Left lung (tissue), 10 donors: Measurements from ENCODE around the gene ERV3-1. TPM values are rescaled to one million over a fixed set of nuclear protein-coding genes. Genes with fewer than 3 reads are reported as not detected.
A peak's percentile ranks its signal among the peaks of the same experiment; 100 is the strongest.
"Not testable (repeated sequence)": the region's sequence is repeated elsewhere in the genome, so short reads cannot be mapped to it uniquely, and the experiment has no call there.

Experiments used
- ATAC-seq: fragments of 200-7000 bp; cut with Tn5 transposase; one replicate; pipeline ENCODE4 v1.9.1; 2020; ENCODE audit warnings: moderate library complexity
- DNase-seq, 4 donors: peaks; one replicate each; pipeline ENCODE4 v3.0.0-alpha.2; 2013 to 2020
- H3K27ac ChIP-seq, 2 donors: fragments of 200-600 bp; sonication (generic) in 1 of 2; one replicate each; pipeline versions ENCODE4 v1.5.0 to v1.8.0; 2020 to 2021
- H3K27me3 ChIP-seq, 2 donors: fragments of 200-600 bp; sonication (generic) in 1 of 2; one replicate each; pipeline versions ENCODE4 v1.5.0 to v1.8.0; 2020 to 2021
- H3K36me3 ChIP-seq, 2 donors: fragments of 200-600 bp; sonication (generic) in 1 of 2; one replicate each; pipeline versions ENCODE4 v1.5.0 to v1.8.0; 2020 to 2021
- H3K4me1 ChIP-seq, 2 donors: fragments of 200-600 bp; one replicate each; pipeline ENCODE4 v1.8.0; 2021
- H3K4me3 ChIP-seq, 2 donors: fragments of 200-600 bp; sonication (generic) in 1 of 2; one replicate each; pipeline versions ENCODE4 v1.5.0 to v1.8.0; 2020 to 2021; ENCODE audit warnings: mild to moderate bottlenecking in 1 of 2
- H3K9me3 ChIP-seq, 2 donors: fragments of 200-600 bp; sonication (generic) in 1 of 2; one replicate each; pipeline versions ENCODE4 v1.5.0 to v1.8.0; 2020 to 2021
- intact Hi-C, 2 donors: fragments of 100-400 bp; cut with DNase I; formaldehyde crosslinking; loops; one replicate each; pipeline versions ENCODE4 v1.11.2 to v1.14.2; 2022
- polyA plus RNA-seq, 6 donors: library from polyadenylated mRNA; unstranded; fragments of 120-200 nt; gene quantifications; one replicate each; pipeline ENCODE4 v1.2.1, GENCODE V29; 2013; ENCODE audit not compliant: insufficient read length in 6 of 6
- total RNA-seq, 2 donors: library from RNA; stranded (reverse); fragmentation: NEBNext Ultra II Directional; extraction: Animal tissue kit (Norgen Biotek cat#: 25700); gene quantifications; one replicate each; pipeline ENCODE4 v1.2.1, GENCODE V29; 2021
- TF ChIP-seq, protein P1 (sequence below), 2 donors: fragments of 200-600 bp; sonication (generic) in 1 of 2; IDR thresholded peaks; one replicate each; pipeline versions ENCODE4 v1.5.0 to v1.8.0; 2021; ENCODE audit warnings: antibody characterized with exemption in 2 of 2
- donor health status: DM: no; HTN: yes; CAD: no.
- donor health status: DM: no; HTN: no; CAD: no.

ERV3-1 gene
- total and polyA plus RNA-seq, 8 donors, result 17.0 to 75.7 (median 60.6) TPM

- Histone ChIP-seq H3K9me3 (no peaks in the 10 kb centered on the region), H3K27ac (no peak overlapping the region), H3K27me3 (peaks cover 10 to 34% of the 10 kb centered on the region in 2 donors), H3K4me3 (no peak overlapping the region), H3K36me3 (no peaks in the 10 kb centered on the region), H3K4me1 (peaks cover 4 to 9% of the 10 kb centered on the region in 2 donors)
- TF ChIP-seq, protein P1, sequence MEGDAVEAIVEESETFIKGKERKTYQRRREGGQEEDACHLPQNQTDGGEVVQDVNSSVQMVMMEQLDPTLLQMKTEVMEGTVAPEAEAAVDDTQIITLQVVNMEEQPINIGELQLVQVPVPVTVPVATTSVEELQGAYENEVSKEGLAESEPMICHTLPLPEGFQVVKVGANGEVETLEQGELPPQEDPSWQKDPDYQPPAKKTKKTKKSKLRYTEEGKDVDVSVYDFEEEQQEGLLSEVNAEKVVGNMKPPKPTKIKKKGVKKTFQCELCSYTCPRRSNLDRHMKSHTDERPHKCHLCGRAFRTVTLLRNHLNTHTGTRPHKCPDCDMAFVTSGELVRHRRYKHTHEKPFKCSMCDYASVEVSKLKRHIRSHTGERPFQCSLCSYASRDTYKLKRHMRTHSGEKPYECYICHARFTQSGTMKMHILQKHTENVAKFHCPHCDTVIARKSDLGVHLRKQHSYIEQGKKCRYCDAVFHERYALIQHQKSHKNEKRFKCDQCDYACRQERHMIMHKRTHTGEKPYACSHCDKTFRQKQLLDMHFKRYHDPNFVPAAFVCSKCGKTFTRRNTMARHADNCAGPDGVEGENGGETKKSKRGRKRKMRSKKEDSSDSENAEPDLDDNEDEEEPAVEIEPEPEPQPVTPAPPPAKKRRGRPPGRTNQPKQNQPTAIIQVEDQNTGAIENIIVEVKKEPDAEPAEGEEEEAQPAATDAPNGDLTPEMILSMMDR (IDR thresholded peaks at IDR 0.05), result peak; percentile 81
- ATAC-seq, result peak; percentile 91
- intact Hi-C loops, result loop anchor here in 1 of 2 donors (5.0 kb wide), 1 partner anchor 356 kb away; no protein-coding TSS in a partner anchor
- DNase-seq, result peak in 2 of 4 donors; percentile 35 to 54
These were observed 55.1 kb downstream of the ERV3-1 start for GRCh38 chr7:64951250-64951848.

DNA sequence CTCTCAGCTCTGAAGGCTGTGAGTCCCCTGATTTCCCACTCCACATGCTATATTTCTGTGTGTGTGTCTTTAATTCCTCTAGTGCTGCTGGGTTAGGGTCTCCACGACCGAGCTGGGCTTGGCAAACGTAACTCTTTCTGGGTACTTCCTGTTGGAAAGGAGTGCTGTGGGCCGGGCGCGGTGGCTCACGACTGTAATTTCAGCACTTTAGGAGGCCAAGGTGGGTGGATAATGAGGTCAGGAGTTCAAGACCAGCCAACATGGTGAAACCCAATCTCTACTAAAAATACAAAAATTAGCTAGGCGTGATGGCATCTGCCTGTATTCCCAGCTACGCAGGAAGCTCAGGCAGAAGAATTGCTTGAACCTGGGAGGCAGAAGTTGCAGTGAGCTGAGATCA is 55.8 kb downstream of the ERV3-1 start:
- intact Hi-C loops, result loop anchor here in 1 of 2 donors (5.0 kb wide), 1 partner anchor 357 kb away; no protein-coding TSS in a partner anchor
- H3K27me3 ChIP-seq, result peaks cover 10 to 41% of the 10 kb centered on the region in 2 donors
- not testable (repeated sequence) for H3K27ac ChIP-seq, H3K9me3 ChIP-seq, H3K4me3 ChIP-seq, H3K4me1 ChIP-seq, H3K36me3 ChIP-seq, DNase-seq
- peak; percentile 58 for ATAC-seq

GRCh38 chr7:64948774-64949173 is 57.7 kb downstream of the ERV3-1 start:
- H3K27ac ChIP-seq, ATAC-seq, H3K4me3 ChIP-seq, DNase-seq, H3K36me3 ChIP-seq, H3K9me3 ChIP-seq, intact Hi-C loops, H3K4me1 ChIP-seq: not testable (repeated sequence)
- peaks cover 10 to 55% of the 10 kb centered on the region in 2 donors for H3K27me3 ChIP-seq

DNA sequence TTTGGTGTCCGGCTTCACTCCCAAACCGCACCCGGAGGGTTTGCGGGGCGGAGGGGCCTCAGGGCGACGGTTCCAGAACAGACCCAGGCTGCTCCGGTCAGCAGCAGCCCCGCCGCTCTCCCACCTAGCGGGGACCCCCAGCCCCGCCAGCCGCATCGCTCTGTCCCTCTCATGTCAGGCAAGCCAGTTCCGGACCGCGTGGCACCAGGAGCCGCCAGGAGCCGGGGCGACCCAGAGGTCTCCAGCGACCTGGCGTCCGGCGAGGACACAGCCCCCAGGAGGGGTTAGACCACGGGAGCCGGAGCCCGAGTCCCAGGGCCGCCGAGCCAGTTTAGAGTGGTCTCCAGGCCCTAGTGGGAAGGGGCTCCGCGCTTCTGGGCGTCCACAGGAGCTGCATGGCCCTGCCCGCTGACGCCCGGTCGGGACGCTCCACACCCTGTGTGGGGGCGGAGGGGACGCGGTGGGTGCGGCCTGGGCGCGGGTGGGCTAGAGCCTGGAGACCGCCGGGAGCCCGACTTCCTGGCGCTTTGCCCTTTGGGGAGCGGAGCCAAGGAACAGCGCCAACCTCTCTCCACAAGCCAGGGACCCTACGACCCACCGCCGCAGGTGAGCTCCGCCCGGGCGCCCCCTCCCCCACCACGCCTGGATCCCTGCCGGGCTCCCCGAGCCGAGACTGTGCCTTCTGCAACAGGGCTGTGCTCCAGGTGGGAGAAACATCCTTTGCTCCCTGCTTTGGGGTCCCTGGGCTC is 59.1 kb downstream of the ERV3-1 start:
- Histone ChIP-seq H3K9me3 (no peaks in the 10 kb centered on the region), H3K4me3 (peak overlapping the region; percentile 21 to 25), H3K4me1 (peaks cover 4 to 9% of the 10 kb centered on the region in 2 donors), H3K27ac (no peak overlapping the region), H3K36me3 (no peaks in the 10 kb centered on the region), H3K27me3 (peaks cover 10 to 65% of the 10 kb centered on the region in 2 donors)
- DNase-seq (peak in 2 of 4 donors; percentile 15 to 79), ATAC-seq (peak; percentile 63)
- intact Hi-C loops, result no loop called here
- TF ChIP-seq, protein P1 (IDR thresholded peaks at IDR 0.05), result no peak

DNA sequence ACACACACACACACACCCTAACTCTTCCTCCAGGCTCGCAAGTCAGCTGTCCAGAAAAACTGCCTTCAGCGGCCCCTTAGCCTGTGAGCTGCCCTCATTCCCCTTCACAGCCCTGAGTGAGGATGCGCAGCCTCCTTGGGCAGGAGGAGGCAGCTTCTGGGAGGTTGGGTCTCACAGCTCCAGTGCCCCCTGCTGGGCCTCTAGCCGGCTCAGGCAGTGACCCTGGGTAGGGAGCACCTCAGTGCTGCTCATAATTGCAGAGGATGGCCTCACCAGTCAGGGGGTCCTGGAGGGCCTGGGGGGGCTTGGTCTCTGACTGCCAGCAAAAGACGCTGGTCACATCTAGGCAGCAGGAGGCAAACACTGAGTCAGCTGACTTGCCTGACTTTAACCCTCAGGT is 59.7 kb downstream of the ERV3-1 start:
- ATAC-seq (peak; percentile 42), DNase-seq (peak in 1 of 4 donors; percentile 13)
- Histone ChIP-seq H3K4me1 (peaks cover 4 to 9% of the 10 kb centered on the region in 2 donors), H3K27me3 (peaks cover 10 to 67% of the 10 kb centered on the region in 2 donors), H3K36me3 (no peaks in the 10 kb centered on the region), H3K4me3 (peak overlapping the region in 1 of 2 donors; percentile 21), H3K9me3 (no peaks in the 10 kb centered on the region), H3K27ac (no peak overlapping the region)
- intact Hi-C loops, result no loop called here
- TF ChIP-seq, protein P1 (IDR thresholded peaks at IDR 0.05), result no peak

- TF ChIP-seq, protein P1 (IDR thresholded peaks at IDR 0.05), result no peak
- H3K36me3 ChIP-seq, result no peaks in the 10 kb centered on the region
- no peaks in the 10 kb centered on the region for H3K9me3 ChIP-seq
- H3K27ac ChIP-seq, result no peak overlapping the region
- DNase-seq (no peak), ATAC-seq (no peak)
- H3K4me3 ChIP-seq, result no peak overlapping the region
- peaks cover 10 to 67% of the 10 kb centered on the region in 2 donors for H3K27me3 ChIP-seq
- intact Hi-C loops, result no loop called here
- peaks cover 4 to 9% of the 10 kb centered on the region in 2 donors for H3K4me1 ChIP-seq
These were observed 60.8 kb downstream of the ERV3-1 start for GRCh38 chr7:64945503-64946175.

- H3K4me1 ChIP-seq, H3K4me3 ChIP-seq, H3K9me3 ChIP-seq, intact Hi-C loops, DNase-seq, H3K36me3 ChIP-seq, H3K27ac ChIP-seq: not testable (repeated sequence)
- peak; percentile 22 for ATAC-seq
- H3K27me3 ChIP-seq, result peaks cover 10 to 67% of the 10 kb centered on the region in 2 donors
These were observed 61.6 kb downstream of the ERV3-1 start for GRCh38 chr7:64944667-64945502.
